Stimulated activated CD8-positive, alpha-beta memory T cell treated with anti-CD3 and anti-CD28 coated beads, Interleukin-4, amount 100 ng/mL, for 1 hour (primary cell): ENCODE results near the gene DPYD.
"Not testable (repeated sequence)": the region's sequence is repeated elsewhere in the genome, so short reads cannot be mapped to it uniquely, and the experiment has no call there.

Source experiments
- DNase-seq, 2 donors: peaks; one replicate each; pipeline ENCODE4 v3.0.0-alpha.2; 2020; ENCODE audit warnings: low read depth in 2 of 2, low spot score in 1 of 2

The DPYD gene

GRCh38 chr1:97378596-97378995 is 542.2 kb downstream of the DPYD start:
- no peak for DNase-seq

DNA sequence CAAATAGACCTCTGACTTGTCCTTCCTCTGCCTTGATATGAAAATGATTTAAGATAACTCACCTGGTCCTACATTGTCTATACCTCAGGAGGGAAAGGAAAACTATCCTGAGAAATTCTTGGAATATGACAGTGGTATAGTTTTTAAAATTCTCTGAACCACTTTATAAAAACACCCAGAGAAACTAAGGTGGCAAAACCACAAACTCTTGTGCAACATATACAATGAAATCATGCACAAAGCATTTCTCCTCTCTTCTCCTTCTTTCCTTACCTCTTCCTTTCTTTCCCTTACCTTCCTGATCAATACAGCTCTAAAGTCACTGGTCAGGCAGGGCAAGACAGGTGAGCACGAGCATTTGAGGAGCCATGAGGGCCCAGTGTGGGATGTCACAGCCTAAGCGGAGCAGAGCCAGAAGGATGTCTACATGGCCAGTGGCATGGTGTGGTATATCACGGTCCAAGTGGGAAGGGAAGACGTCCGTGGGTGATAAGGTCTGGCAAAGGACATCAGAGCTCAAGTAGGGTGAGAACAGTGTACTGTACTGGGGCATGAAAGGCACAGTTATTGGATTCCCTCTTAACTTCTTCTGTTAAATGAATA is 543.3 kb downstream of the DPYD start:
- no peak for DNase-seq

DNA sequence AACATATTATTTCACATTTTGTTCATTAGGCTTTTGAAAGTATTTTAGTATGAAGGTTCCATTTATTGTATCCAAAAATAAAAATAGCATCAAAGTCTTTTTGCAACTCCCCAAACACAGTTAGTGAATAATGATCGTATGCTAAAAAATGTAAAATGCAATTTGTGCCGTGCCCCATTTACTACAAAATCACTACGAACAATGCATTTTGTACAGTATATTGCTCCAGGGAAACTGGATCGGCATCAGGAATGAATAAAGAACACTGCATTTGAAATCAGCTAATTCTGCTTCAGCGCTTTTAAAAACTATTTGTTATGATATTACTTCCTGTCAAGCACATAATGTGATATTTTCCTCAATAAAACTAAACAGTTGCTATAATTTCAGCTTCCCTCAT is 547.8 kb downstream of the DPYD start:
- DNase-seq: no peak

- DNase-seq: no peak
These were observed 548.3 kb downstream of the DPYD start for GRCh38 chr1:97372531-97372930.

GRCh38 chr1:97368296-97368695 is 552.5 kb downstream of the DPYD start:
- DNase-seq: no peak

- DNase-seq: no peak
These were observed 553.9 kb downstream of the DPYD start for GRCh38 chr1:97366984-97367383.

DNA sequence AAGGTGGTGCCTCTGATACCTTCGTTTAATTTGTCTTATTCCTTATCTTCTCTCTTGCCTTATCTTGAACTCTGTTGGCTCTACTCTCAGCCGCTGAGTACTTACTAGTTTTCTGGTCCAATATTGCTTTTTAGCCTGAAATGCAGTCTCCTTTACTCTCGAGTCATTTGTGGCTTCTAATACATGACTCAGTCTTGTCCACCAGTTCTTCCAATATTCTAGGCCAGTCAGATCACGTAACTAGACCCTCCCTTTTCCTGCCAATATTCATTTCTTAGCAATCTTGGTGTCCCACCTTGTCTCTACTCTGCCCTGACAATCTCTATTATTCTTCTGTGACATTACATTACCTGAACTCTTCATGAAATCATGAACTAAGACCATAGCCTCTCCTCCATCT is 555.8 kb downstream of the DPYD start:
- no peak for DNase-seq

- no peak for DNase-seq
These were observed 556.7 kb downstream of the DPYD start for GRCh38 chr1:97364086-97364485.

GRCh38 chr1:97356309-97356708 is 564.5 kb downstream of the DPYD start:
- DNase-seq: no peak

GRCh38 chr1:97352936-97353382 is 567.9 kb downstream of the DPYD start:
- no peak for DNase-seq

GRCh38 chr1:97351846-97352245 is 569.0 kb downstream of the DPYD start:
- no peak for DNase-seq

- no peak for DNase-seq
These were observed 570.2 kb downstream of the DPYD start for GRCh38 chr1:97350662-97351061.

- no peak for DNase-seq
These were observed 570.6 kb downstream of the DPYD start for GRCh38 chr1:97350241-97350640.

- DNase-seq: not testable (repeated sequence)
These were observed 571.0 kb downstream of the DPYD start for GRCh38 chr1:97349794-97350193.

GRCh38 chr1:97348599-97349265 is 572.1 kb downstream of the DPYD start:
- DNase-seq: no peak

GRCh38 chr1:97340951-97341350 is 579.9 kb downstream of the DPYD start:
- DNase-seq: no peak

GRCh38 chr1:97338347-97338746 is 582.5 kb downstream of the DPYD start:
- no peak for DNase-seq

DNA sequence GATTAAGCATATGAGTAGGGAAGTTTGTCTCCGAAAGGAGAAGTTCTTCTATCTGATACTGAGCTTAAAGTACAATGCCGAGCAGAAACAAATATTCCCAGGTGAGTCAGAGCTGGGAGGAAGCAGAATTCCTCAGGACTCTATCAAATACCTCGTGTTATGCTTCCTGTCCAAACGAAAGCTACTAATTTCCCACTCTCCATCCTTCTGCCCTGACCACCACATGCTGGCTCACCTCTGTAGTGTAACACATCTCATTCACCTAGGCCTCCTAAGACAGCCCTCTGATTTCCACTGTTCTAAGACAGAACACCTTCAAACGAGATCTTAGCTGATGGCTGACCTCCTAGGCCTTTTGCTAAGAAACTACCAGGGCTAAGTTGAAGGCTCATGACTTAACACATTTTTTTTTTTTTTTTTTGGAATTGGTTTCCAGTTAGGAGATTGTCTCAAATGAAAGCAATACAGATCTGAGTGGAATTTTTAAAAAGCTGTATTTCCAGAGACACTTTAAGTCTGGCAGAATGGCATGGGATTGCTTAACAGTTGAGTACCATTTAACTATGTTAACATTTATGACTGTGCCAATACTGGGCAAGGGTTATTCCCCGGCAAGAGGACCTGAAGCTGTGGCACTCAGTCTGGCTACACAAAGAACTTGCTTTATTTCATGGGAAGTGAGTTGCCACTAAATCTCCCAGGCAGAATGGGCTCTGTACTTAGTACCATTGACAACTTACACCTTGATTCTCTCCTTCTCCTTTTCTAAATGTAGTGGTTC is 583.4 kb downstream of the DPYD start:
- no peak for DNase-seq

DNA sequence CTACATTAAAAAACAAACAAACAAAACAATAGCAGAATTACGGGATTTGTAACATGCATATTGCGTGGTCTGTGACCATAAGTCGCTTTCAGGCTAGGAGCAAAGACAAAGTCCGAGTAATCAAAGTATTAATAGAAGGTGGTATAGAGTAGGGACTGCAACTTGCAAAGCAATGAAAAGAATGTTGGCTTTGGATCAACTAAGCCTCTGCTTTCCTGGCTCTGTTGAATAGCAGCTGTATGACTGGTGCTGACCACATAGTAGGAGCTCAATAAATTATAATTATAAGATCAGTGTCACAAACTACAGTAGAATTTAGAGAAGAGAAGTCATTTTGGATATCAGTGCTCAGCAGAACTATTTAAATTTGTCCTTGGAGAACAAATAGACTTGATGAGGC is 586.4 kb downstream of the DPYD start:
- DNase-seq: no peak

- no peak for DNase-seq
These were observed 588.1 kb downstream of the DPYD start for GRCh38 chr1:97332716-97333115.

DNA sequence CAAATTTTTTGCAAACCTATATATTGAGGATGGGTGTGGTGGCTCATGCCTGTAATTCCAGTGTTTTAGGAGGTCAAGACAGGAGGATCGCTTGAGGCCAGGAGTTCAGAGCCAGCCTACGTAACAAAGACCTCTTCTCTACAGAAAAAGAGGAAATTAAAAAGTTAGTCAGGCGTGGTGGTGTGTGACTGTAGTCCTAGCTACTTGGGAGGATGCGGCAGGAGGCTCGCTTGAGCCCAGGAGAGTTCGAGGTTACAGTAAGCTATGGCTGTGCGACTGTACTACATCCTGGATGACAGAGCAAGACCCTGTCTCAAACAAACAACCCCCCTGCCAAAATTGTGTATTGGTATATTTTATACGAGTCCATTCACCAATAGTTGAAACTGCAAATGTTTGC is 589.7 kb downstream of the DPYD start:
- DNase-seq: no peak

DNA sequence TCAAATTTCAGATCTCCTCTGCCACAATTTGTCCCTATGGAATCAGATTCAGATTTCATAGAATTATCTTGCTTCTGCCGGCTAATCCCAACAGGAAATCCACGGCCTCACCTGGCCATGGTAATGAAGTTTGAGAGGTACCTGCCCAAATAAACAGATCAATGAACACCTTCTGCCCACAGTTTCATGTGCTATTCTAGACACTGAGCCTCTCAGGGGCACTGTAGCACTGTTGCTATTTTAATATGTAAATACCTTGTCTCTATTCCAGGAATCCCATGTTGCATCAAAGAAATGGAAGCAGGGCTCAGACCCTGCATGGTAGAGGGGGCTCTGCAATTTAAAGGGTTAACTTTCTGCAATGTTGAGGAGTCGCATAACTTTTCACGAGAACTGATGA is 606.1 kb downstream of the DPYD start:
- DNase-seq: no peak
